GM04504 (cell line): Measurements from ENCODE around the gene CLASP1.
"Not testable (repeated sequence)": the region's sequence is repeated elsewhere in the genome, so short reads cannot be mapped to it uniquely, and the experiment has no call there.

Source experiments
- DNase-seq: peaks from one replicate; pipeline ENCODE4 v3.0.0-alpha.2; 2012; ENCODE audit warnings: low read depth

CLASP1 gene

GRCh38 chr2:121613774-121614173 lies 35.5 kb downstream of the CLASP1 start:
- DNase-seq = no peak

DNA sequence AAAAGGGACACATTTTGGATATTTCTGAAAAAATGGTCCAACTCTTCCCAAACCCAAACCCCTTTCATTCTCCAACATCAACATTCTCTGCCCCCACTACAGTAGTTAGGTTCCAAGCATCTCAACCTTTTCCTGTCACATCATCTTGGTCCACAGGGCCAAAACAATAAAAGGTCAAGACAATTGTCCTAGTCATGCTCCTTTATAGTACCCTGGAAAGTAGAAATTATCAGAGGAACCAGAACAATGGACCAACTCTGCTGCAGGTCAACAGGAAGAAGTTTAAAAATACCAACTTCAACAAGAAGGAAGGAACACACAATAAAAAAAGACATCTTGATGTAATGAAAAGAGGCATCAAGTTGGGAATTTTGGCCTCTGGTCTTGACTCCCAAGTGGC lies 36.1 kb downstream of the CLASP1 start:
- DNase-seq = no peak

DNA sequence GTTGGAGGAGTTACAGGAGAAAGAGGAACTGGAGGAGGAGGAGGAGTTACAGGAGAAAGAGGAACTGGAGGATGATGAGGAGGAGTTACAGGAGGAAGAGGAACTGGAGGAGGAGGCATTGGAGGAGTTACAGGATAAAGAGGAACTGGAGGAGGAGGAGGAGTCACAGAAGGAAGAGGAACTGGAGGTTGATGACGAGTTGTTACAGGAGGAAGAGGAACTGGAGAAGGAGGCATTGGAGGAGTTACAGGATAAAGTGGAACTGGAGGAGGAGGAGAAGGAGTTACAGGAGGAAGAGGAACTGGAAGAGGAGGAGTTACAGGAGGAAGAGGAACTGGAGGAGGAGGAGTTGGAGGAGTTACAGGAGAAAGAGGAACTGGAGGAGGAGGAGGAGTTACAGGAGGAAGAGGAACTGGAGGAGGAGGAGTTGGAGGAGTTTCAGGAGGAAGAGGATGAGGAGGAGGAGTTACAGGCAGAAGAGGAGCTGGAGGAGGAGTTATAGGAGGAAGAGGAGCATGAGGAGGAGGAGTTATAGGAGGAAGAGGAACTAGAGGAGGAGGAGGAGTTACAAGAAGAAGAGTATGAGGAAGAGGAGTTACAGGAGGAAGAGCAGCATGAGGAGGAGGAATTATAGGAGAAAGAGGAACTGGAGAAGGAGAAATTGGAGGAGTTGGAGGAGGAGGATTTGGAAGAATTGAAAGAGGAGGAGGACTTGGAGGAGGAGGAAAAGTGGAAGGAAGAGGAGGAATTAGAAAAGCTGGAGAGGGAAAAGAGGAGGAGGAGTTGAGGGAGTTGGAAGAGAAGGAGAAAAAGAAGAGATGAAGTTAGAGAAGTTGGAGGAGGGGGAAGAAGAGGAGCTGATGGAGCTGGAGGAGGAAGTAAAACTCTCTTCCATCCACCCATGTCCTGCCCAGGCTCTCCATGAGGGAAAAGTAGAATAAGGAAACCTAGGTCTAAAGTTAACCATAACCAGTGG lies 37.2 kb downstream of the CLASP1 start:
- no peak for DNase-seq

DNA sequence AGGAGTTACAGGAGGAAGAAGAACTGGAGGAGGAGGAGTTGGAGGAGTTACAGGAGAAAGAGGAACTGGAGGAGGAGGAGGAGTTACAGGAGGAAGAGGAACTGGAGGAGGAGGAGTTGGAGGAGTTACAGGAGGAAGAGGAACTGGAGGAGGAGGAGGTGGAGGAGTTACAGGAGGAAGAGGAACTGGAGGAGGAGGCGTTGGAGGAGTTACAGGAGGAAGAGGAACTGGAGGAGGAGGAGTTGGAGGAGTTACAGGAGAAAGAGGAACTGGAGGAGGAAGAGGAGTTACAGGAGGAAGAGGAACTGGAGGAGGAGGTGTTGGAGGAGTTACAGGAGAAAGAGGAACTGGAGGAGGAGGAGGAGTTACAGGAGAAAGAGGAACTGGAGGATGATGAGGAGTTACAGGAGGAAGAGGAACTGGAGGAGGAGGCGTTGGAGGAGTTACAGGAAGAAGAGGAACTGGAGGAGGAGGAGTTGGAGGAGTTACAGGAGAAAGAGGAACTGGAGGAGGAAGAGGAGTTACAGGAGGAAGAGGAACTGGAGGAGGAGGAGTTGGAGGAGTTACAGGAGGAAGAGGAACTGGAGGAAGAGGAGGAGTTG lies 38.1 kb downstream of the CLASP1 start:
- DNase-seq = not testable (repeated sequence)

DNA sequence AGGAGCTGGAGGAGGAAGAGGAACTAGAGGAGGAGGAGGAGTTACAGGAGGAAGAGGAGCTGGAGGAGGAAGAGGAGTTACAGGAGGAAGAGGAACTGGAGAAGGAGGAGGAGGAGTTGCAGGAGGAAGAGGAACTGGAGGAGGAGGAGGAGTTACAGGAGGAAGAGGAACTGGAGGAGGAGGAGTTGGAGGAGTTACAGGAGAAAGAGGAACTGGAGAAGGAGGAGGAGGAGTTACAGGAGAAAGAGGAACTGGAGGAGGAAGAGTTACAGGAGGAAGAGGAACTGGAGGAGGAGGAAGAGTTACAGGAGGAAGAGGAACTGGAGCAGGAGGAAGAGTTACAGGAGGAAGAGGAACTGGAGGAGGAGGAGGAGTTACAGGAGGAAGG lies 38.8 kb downstream of the CLASP1 start:
- DNase-seq = not testable (repeated sequence)

DNA sequence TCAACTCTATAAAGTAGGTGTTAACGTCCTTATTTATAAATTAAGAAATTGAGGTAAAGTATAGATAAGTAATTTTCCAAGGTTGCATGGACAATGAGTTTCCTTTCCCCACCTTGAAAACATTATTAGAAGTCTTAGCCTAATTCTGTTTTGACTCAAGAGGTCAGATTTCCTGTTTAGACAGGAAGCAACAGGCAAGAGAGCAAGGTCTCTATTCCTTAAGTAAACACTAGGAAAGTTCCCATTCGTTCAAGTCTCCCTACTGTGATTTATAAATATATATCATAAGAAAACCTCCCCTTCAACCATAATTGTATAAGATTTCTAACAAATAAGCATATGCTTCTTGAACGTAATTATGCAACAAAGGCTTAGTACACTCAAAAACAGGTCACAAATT lies 40.3 kb downstream of the CLASP1 start:
- no peak for DNase-seq

- DNase-seq = no peak
Measured at GRCh38 chr2:121608367-121608766, 40.9 kb downstream of the CLASP1 start.

DNA sequence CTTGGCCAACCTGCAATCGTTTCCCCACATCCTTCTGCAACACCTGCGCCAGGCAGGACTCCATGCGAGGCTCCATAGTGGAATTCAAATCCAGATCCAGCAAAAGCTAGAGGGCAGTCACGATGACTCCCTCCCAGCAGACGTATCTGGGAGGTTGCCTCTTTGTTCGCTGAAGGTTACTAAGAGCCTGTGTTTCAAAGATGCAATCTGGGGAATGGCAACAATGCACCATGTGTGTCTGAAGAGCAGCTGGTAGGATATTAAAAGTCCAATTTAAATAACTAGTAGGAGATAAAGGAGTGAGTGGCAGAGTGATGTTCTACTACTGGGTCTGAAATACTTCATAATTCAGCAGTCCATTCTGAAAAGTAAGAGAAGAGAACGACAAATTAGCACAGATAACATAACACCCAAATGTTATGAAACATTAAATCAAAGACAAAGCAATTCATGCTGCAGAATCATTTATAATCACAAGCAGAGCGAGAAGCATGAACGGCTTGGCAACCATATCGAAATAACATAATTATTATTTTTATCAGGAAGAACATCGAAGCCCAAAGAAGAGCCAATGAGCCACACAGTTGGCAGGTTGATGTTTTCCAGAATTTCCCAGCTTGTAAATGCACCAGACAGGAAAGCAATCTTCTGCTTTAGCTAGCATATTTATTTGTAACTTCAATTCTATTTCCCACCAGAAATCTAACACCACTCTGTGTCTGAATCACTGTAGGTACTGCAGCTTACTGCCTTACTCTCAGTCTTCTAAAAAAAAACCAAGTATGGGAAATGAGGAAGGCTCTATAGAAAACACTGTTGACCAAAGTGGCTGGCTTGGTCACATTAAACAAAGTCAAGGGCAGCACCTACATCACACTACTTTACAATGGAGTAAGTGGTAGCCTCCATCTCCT lies 43.2 kb downstream of the CLASP1 start:
- DNase-seq = no peak

- DNase-seq = no peak
Measured at GRCh38 chr2:121603185-121603584, 46.1 kb downstream of the CLASP1 start.

GRCh38 chr2:121599963-121600651 lies 49.2 kb downstream of the CLASP1 start:
- DNase-seq = no peak

DNA sequence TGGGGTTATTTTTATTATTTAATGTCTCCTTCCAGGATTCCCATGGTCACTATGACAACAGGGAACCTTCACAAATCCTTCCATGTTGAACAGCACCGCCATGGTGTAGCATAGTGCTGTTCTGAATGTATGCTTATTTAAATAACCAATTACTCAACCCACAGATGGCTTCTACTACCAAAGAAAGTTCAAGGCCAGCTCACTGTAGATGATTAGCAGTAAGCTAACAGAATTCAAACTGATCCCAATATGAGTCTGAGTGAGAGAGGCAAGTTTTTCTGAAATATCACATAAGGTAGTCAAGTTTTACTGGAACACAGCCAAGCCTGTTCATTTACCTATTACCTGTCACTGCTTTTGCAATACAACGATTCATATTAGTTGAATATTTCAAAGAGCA lies 51.2 kb downstream of the CLASP1 start:
- no peak for DNase-seq

DNA sequence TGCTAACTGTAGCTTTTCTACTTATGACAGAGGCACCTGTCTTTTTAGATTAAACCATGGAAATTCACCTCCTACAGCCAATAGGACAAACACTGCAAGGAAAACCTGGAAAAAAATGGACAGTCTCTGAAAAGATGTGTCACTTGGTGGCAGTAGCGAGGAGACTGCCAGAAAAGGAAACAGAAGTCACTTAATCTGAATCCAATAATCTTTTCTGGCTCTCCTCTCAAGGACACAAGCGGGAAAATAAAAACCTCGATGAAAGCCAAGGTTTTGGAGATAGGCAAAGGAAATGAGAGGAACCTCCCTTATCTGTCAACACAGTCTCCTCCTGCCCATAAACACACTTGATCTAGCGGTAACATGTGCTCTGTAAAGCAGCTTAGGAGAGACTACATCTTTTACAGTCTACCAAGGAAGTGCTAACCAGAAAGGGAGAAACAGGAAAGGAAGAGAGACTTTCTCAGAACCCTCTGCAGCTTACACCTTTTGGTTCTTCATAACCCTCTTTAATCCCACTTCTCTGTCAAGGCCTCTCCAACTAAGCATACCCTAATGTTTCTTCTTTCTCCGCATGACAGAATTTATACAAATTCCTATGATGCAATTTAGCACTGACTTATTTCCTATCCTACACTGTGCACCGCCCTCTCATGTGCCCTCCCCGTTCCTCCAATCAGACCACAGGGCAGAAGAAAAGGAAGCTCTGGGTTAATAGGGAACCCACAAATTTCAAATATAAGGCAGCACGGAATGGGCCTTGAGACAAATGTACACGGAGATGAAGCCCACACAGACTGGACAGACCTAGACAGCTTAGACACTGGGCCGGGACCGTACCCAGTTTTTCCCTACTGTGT lies 52.8 kb downstream of the CLASP1 start:
- DNase-seq = peak; percentile 47

GRCh38 chr2:121595012-121595891 lies 54.0 kb downstream of the CLASP1 start:
- DNase-seq = no peak

DNA sequence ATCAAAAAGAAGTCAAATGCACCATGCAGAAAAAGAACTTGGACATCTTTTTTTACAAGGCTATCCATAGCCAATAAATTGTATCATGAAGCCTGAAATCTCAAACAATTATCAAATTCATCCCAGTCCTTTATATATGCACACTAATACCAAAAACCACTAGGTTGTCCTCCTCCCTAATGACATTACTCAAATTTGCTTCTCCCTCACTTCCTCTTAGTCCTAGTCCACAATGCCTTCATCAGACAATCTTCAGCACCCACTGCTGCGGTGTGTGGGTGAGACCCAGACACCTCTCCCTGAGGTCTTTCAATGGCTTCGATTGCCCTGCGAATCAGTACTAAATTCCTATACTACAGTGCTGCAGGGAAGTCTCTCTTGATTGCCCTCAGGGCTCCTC lies 58.1 kb downstream of the CLASP1 start:
- DNase-seq = no peak

GRCh38 chr2:121588357-121588756 lies 60.9 kb downstream of the CLASP1 start:
- DNase-seq = no peak

DNA sequence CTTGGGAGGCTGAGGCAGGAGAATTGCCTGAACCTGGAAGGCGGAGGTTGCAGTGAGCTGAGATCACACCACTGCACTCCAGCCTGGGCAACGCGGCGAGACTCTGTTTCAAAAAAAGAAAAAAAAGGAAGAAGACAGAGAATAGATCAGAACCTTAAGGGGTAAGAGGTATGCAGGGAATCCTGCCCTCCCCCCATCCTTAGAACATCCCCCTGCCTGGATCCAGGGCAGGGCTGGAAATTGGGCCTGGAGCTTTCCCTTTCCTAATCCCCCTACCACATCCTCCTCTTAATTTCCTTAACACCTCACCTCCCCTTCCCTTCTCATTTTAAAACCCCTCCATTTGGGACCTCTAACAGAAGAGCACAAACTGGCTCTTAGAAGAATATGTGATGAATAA lies 62.1 kb downstream of the CLASP1 start:
- DNase-seq = no peak

GRCh38 chr2:121584741-121585140 lies 64.5 kb downstream of the CLASP1 start:
- no peak for DNase-seq

DNA sequence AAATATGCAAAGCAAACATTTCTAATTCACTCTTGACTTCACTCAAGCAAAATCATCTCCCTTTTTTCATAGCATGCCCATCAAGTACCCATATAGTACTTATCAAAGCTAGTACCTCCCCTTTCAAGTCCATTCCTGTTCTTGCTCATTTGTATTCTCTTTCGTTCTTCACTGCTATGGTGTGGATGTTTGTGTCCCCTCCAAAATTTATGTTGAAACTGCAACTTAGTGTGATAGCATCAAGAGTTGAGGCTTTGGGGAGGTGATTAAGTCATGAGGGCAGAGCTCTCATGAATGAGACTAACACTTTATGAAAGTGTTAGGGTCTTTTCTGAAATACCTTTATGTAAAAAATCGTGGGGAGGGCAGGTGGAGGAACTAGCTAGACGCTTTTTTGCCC lies 65.7 kb downstream of the CLASP1 start:
- no peak for DNase-seq

- no peak for DNase-seq
Measured at GRCh38 chr2:121582272-121582671, 67.0 kb downstream of the CLASP1 start.

DNA sequence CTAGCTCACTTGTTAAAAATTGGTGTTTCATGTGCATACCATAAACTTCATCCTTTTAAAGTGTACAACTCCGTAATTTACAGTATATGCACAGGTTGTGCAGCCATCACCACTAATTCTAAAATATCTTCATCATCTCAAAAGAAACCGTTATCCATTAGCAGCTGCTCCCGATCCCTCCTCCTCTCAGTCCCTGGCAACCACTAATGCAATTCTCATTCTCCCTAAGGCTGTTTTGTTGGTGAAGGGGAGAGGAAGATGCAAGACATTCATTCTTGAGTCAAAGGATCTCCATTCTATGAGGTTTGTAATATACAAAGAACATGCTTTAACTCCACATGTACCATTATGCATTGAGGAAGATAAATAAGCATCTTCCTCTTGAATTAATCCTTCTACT lies 70.0 kb downstream of the CLASP1 start:
- no peak for DNase-seq
